HG03460 (cell line): Measurements from ENCODE around the gene MRPL43.
"Not testable (repeated sequence)": the region's sequence is repeated elsewhere in the genome, so short reads cannot be mapped to it uniquely, and the experiment has no call there.

Experiments used
- ATAC-seq: cut with Tn5 transposase; IDR thresholded peaks from one replicate; pipeline ENCODE4 v1.9.1; 2021; ENCODE audit not compliant: unreplicated experiment

Gene MRPL43

GRCh38 chr10:100984672-100985177 lies 2.6 kb downstream of the MRPL43 start:
- no peak for ATAC-seq

GRCh38 chr10:100983868-100984671 lies 3.2 kb downstream of the MRPL43 start:
- no peak for ATAC-seq

- no peak for ATAC-seq
Measured at GRCh38 chr10:100982916-100983830, 4.1 kb downstream of the MRPL43 start.

- no peak for ATAC-seq
Measured at GRCh38 chr10:100981178-100981772, 6.0 kb downstream of the MRPL43 start.

GRCh38 chr10:100980711-100981110 lies 6.6 kb downstream of the MRPL43 start:
- ATAC-seq = no peak

- ATAC-seq = no peak
Measured at GRCh38 chr10:100980311-100980710, 7.0 kb downstream of the MRPL43 start.

GRCh38 chr10:100979791-100980272 lies 7.5 kb downstream of the MRPL43 start:
- ATAC-seq = no peak

- ATAC-seq = no peak
Measured at GRCh38 chr10:100978901-100979195, 8.4 kb downstream of the MRPL43 start.

- ATAC-seq = no peak
Measured at GRCh38 chr10:100978121-100978900, 9.0 kb downstream of the MRPL43 start.

- ATAC-seq = no peak
Measured at GRCh38 chr10:100977436-100977835, 9.9 kb downstream of the MRPL43 start.

- ATAC-seq = no peak
Measured at GRCh38 chr10:100976906-100977305, 10.4 kb downstream of the MRPL43 start.

GRCh38 chr10:100975397-100975796 lies 11.9 kb downstream of the MRPL43 start:
- not testable (repeated sequence) for ATAC-seq

- ATAC-seq = no peak
Measured at GRCh38 chr10:100972904-100973535, 14.3 kb downstream of the MRPL43 start.

- no peak for ATAC-seq
Measured at GRCh38 chr10:100972115-100972903, 15.0 kb downstream of the MRPL43 start.

- ATAC-seq = no peak
Measured at GRCh38 chr10:100970914-100971811, 16.1 kb downstream of the MRPL43 start.

GRCh38 chr10:100970076-100970913 lies 17.0 kb downstream of the MRPL43 start:
- no peak for ATAC-seq
